Measurements from ENCODE around the gene PCDHGA6. TPM values are rescaled to one million over a fixed set of nuclear protein-coding genes. Genes with fewer than 3 reads are reported as not detected.

Gene PCDHGA6
- total RNA-seq, 1 experiment from 2014 or later = 0.07 TPM

GRCh38 chr5:141363952-141364660, 9.6 kb upstream of the PCDHGA6 start, which contains the start of gene PCDHGA5:
Gene PCDHGA5 (plus strand): TSS chr5:141364162. CDS start chr5:141364331, 169 bp downstream.
- Histone ChIP-seq H3K9me3 (ENCODE audit: control insufficient read depth in 1 of 2, insufficient read depth in 1 of 2, low read depth in 1 of 2, low read length in 2 of 2) (peaks cover 5 to 6% of the 10 kb centered on the region in 2 experiments; a peak in 2 of 4 replicates), H3K4me1 (ENCODE audit: control insufficient read depth in 1 of 2, insufficient read depth in 2 of 2, low read length in 2 of 2) (no peaks in the 10 kb centered on the region), H3K36me3 (ENCODE audit: control insufficient read depth in 1 of 2, insufficient read depth in 2 of 2, low read length in 2 of 2) (no peaks in the 10 kb centered on the region), H3K27me3 (ENCODE audit: insufficient read depth, low read length) (no peaks in the 10 kb centered on the region), H2AFZ (ENCODE audit: low read depth, low read length, poor library complexity, severe bottlenecking) (no peak within 1 kb of the TSS), H3K4me3 (replicated peaks in 1 of 2; ENCODE audit: low read depth in 1 of 2, low read length in 2 of 2) (no peak within 1 kb of the TSS), H3K27ac (ENCODE audit: low read depth, low read length) (no peak within 1 kb of the TSS), H3K4me2 (ENCODE audit: low read length) (no peak within 1 kb of the TSS), H3K9me2 (ENCODE audit: insufficient read depth) (no peaks in the 10 kb centered on the region), H4K20me1 (ENCODE audit: insufficient read depth) (no peaks in the 10 kb centered on the region), H3K9ac (ENCODE audit: low read length) (no peak within 1 kb of the TSS), H3K79me2 (ENCODE audit: insufficient read depth, low read length) (no peaks in the 10 kb centered on the region)
- ATAC-seq (no peak), DNase-seq (ENCODE audit: low read depth, low spot score) (no peak)
- ChIA-PET CTCF (interaction anchor here (1.0 to 1.1 kb wide), 2 partner anchors 44 to 200 kb away, joined by 3 read pairs; partner anchors contain the start of gene TAF7), POLR2A (no interaction called here), RAD21 (ENCODE audit: low non-redundant PET in 1 of 2, low total read pairs in 2 of 2, uncharacterized antibody in 2 of 2, unreplicated experiment in 2 of 2) (no interaction called here)
- no TSS peak for BruUV-seq (replicated peaks)
- TF ChIP-seq FOSL1 (IDR thresholded peaks at IDR 0.05; ENCODE audit: low read depth) = no peak
- TF ChIP-seq ZFX (IDR thresholded peaks at IDR 0.05) = no peak
- TF ChIP-seq, protein P1, sequence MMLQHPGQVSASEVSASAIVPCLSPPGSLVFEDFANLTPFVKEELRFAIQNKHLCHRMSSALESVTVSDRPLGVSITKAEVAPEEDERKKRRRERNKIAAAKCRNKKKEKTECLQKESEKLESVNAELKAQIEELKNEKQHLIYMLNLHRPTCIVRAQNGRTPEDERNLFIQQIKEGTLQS (IDR thresholded peaks at IDR 0.05) = no peak
- TF ChIP-seq POLR2A (IDR thresholded peaks at IDR 0.05; ENCODE audit: borderline replicate concordance, extremely low read depth, insufficient read depth, insufficient read length) = no peak
- TF ChIP-seq, protein P2, sequence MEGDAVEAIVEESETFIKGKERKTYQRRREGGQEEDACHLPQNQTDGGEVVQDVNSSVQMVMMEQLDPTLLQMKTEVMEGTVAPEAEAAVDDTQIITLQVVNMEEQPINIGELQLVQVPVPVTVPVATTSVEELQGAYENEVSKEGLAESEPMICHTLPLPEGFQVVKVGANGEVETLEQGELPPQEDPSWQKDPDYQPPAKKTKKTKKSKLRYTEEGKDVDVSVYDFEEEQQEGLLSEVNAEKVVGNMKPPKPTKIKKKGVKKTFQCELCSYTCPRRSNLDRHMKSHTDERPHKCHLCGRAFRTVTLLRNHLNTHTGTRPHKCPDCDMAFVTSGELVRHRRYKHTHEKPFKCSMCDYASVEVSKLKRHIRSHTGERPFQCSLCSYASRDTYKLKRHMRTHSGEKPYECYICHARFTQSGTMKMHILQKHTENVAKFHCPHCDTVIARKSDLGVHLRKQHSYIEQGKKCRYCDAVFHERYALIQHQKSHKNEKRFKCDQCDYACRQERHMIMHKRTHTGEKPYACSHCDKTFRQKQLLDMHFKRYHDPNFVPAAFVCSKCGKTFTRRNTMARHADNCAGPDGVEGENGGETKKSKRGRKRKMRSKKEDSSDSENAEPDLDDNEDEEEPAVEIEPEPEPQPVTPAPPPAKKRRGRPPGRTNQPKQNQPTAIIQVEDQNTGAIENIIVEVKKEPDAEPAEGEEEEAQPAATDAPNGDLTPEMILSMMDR (IDR thresholded peaks at IDR 0.05 in 2 of 3, conservative IDR thresholded peaks at IDR 0.05 in 1 of 3; ENCODE audit: borderline replicate concordance in 1 of 3, insufficient read depth in 1 of 3, low read depth in 2 of 3, low read length in 2 of 3) = no peak
- no peak for TF ChIP-seq CBX3 (IDR thresholded peaks at IDR 0.05; ENCODE audit: low read depth)
- no peak for TF ChIP-seq POLR2AphosphoS5 (IDR thresholded peaks at IDR 0.05; ENCODE audit: low read depth, low read length)
- TF ChIP-seq, protein P3, sequence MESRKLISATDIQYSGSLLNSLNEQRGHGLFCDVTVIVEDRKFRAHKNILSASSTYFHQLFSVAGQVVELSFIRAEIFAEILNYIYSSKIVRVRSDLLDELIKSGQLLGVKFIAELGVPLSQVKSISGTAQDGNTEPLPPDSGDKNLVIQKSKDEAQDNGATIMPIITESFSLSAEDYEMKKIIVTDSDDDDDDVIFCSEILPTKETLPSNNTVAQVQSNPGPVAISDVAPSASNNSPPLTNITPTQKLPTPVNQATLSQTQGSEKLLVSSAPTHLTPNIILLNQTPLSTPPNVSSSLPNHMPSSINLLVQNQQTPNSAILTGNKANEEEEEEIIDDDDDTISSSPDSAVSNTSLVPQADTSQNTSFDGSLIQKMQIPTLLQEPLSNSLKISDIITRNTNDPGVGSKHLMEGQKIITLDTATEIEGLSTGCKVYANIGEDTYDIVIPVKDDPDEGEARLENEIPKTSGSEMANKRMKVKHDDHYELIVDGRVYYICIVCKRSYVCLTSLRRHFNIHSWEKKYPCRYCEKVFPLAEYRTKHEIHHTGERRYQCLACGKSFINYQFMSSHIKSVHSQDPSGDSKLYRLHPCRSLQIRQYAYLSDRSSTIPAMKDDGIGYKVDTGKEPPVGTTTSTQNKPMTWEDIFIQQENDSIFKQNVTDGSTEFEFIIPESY (IDR thresholded peaks at IDR 0.05; ENCODE audit: extremely low read depth, insufficient replicate concordance, low read length) = no peak
- no peak for TF ChIP-seq TCF7L2 (IDR thresholded peaks at IDR 0.05; ENCODE audit: borderline replicate concordance, extremely low read depth, insufficient read depth, insufficient read length)
- no peak for TF ChIP-seq EZH2 (IDR thresholded peaks at IDR 0.05)
- intact Hi-C loops (cut with micrococcal nuclease) = no loop called here
